GM13976 (cell line): Measurements from ENCODE around the gene KRT6B.

Experiments used
- DNase-seq: peaks from one replicate; pipeline ENCODE4 v3.0.0; 2012; ENCODE audit warnings: low spot score
- in situ Hi-C: fragments of 300-500 bp; cut with MboI; formaldehyde crosslinking; loops from one replicate; pipeline ENCODE4 v1.12.0; 2022; ENCODE audit warnings: low sequenced_read_pairs, mixed read lengths, inconsistent platforms; ENCODE audit not compliant: unreplicated experiment
- TF ChIP-seq, protein P1 (sequence below): IDR thresholded peaks from 2 replicates; pipeline ENCODE4 v1.5.1; 2012; ENCODE audit warnings: borderline replicate concordance, mild to moderate bottlenecking; ENCODE audit not compliant: insufficient read depth; ENCODE audit errors: extremely low read depth, missing control alignments, control extremely low read depth

Gene KRT6B

DNA sequence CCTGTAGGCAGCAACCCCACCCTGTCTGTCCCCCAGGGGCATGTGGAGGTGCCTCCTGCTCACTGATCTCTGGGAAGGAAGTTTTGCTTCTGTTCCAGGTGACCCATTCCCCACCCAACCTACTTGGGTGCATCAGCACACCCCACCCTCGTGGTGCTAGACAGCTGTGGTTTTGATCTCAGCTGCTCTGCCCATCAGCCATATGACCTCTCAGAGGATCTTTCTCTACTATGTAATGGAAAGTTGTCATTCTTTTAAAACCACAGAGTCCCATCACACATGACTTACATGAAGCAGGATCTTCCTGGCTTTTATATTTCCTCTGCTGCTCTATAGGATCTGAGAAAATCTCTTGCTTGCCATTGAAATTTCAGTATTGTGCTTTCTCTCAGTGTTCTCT lies 32.3 kb downstream of the KRT6B start:
- in situ Hi-C loops, result no loop called here
- TF ChIP-seq, protein P1, sequence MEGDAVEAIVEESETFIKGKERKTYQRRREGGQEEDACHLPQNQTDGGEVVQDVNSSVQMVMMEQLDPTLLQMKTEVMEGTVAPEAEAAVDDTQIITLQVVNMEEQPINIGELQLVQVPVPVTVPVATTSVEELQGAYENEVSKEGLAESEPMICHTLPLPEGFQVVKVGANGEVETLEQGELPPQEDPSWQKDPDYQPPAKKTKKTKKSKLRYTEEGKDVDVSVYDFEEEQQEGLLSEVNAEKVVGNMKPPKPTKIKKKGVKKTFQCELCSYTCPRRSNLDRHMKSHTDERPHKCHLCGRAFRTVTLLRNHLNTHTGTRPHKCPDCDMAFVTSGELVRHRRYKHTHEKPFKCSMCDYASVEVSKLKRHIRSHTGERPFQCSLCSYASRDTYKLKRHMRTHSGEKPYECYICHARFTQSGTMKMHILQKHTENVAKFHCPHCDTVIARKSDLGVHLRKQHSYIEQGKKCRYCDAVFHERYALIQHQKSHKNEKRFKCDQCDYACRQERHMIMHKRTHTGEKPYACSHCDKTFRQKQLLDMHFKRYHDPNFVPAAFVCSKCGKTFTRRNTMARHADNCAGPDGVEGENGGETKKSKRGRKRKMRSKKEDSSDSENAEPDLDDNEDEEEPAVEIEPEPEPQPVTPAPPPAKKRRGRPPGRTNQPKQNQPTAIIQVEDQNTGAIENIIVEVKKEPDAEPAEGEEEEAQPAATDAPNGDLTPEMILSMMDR, result no peak
- no peak for DNase-seq

DNA sequence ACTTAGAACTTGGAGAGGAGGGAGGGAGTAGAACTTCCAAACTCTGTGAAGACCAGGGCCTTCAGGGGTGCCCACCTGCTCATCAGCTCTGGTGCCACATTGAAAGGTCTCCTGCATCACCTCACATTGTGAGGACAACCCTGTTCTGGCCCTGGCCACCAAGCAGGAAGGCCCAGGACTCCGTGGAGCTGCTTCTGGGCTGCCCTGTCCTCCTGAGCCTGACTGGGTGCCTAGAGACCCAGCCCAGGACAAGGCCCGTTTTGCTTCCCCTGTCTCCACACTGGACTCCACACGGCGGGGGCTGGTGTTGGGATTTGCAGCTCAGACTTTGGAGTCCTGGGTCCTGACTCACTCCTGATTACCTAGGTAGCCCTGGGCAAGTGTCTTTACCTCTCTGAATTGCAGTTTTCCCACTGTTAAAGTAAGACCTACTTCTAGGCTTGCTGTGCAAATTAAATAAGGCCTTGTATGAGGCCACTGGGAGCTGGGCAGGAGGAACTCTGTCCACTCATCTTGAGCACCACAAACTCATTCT lies 33.3 kb downstream of the KRT6B start:
- DNase-seq, result no peak
- in situ Hi-C loops, result no loop called here
- TF ChIP-seq, protein P1, result no peak

DNA sequence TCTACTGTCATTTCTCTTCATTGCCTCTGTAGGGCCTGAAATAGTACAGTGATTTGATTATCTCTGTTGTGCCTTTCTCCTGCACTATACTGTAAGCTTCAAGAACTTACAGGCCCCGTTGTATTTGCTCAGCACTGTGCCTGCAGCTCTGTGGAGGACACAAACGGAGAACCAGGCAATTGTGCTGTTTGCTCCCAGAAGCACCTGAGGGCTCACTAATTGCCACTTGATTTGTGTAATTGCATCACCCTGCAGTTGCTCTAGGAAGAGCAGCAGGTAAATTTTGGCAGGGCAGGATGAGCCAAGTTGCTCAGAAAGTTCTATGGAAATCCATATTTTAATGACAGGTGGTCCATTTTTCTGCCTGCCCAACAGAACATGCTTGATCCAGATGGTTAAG lies 34.2 kb downstream of the KRT6B start:
- no peak for DNase-seq
- in situ Hi-C loops, result no loop called here
- TF ChIP-seq, protein P1, result no peak

DNA sequence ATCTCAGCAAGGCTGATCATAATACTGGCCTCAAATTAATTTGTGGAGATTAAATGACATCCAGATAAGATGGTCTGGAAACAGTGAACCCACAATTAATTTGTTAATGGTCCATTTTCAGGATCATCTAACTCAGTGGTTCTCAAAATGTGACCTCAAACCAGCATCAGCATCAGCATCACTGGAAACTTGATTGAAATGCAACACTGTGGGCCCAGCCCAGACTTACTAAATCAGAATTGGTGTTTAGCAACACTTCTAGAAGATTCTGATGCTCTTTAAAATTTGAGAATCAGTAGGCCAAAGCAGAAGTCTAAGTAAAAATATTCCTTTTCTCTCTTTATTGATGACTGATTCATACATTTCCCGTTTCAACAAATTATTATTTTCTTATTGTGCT lies 35.2 kb downstream of the KRT6B start:
- TF ChIP-seq, protein P1, result no peak
- DNase-seq, result no peak
- in situ Hi-C loops, result no loop called here

DNA sequence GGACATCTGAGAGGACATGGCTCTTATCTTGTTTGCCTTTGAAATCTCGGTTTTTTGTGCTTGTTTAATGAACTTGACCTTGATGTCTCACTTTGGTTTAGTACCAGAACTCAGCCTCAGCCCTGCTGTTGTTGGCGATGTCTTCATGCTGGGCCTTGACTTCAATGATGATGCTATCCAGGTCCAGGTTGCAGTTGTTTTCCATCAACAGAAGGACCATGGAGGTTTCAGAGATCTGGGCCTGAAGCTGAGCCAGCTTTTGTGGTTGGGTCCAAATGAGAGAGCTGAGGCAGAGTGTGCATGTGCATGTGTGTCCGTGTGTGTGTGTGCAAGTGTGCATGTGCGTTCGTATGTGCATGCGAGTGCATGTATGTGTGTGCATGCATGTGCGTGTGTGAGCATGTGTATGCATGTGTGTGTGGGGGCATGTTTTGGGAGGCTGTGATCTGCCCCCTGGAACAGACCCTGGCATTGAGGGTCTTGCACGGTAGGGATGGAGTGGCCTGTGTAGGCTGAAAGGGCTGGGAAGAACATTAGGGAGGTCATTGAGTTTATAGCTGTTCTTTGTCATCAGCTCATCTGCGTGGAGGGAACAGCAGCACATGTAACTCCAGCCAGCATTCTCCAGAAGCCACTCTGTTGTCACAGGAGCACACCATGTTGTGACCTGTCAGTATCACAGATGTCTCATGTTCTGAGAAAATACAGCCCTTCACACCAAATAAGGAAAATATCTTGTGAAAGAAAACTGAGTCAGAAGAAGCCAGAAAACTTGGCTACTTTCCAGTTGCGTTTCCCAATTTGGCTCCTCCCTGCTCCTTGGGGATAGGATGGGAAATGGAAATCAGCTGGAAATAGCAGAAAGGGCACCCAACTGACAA lies 35.8 kb downstream of the KRT6B start:
- in situ Hi-C loops, result no loop called here
- TF ChIP-seq, protein P1, result no peak
- DNase-seq, result no peak

DNA sequence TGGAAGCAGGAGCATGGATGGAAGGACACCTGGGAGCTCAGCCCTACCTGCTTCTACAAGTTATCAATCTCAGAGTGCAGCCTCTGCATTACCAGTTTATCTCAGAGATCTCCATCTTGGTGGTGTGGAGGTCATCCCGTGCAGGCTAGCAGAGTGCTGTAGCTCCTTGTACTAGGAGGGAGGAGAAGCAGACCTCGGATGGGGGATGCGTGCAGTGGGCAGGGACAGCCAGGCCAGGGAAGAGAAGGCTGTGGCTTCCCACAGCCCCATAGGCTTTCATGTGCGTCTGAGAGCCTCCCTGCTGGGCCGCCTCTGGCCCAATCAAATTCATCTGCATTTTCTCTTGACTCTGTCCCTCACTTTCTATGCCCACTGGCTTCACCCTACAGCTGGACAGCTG lies 37.0 kb downstream of the KRT6B start:
- in situ Hi-C loops, result no loop called here
- TF ChIP-seq, protein P1, result no peak
- no peak for DNase-seq
